WI38 (cell line): Measurements from ENCODE around the gene IDUA.
"Not testable (repeated sequence)": the region's sequence is repeated elsewhere in the genome, so short reads cannot be mapped to it uniquely, and the experiment has no call there.

Experiments used
- H3K4me3 ChIP-seq: 2 replicates; pipeline ENCODE4 v1.5.1; 2011; ENCODE audit warnings: low read depth, mild to moderate bottlenecking, control low read depth, low read length
- TF ChIP-seq, protein P1 (sequence below): IDR thresholded peaks from 2 replicates; pipeline ENCODE4 v1.5.1; 2012; ENCODE audit warnings: low read depth, mild to moderate bottlenecking, control low read depth, low read length

IDUA gene

DNA sequence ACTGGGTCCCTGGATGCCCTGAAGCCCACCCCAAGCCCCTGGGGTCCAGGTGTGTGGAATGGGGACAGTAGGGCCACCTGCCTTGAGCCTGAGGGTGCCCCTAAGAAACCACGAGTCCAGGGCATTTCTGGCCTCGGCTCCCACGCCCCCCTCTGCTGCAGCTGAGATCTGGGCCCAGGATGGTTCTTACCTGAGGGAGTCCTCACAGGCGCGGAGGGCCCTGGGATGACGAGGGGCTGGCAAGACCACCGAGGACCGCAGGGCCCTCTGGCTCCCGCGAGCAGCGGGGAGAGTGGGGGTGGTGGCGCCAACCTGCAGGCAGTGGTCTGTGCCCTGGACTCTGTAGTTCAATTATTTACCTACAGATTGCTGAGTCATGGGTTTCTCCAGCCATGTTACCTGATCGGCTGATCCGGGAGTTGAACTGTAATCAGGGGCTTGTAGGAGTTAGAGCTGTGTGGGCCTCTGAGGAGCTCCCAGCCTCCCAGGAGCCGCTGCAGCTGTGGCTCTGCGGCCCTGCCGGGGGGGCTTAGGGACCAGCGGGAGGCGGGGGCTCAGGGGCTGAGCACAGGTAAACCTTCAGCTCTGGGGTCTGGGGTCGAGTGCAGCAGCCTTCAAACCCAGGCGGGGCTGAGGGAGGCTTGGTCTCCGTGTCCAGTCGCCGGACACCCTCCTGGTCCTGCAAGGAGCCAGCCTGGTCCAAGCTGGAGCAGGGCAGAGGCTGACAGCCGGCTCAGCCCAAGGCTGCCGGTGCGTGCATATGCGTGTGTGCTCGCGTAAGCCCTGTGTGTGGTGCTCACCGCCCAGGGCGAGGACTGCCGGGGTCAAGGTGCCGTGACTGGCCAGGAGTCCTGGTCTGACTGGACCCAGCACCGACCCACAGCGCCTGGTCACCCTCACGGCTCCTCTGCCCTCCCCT, 6.5 kb downstream of the IDUA start, which contains the start of gene SLC26A1:
SLC26A1 (minus strand) TSS at position 294 of the 919 bp plus-strand sequence. CDS start 1,701 bp downstream, outside the sequence.
- H3K4me3 ChIP-seq, result no peak within 1 kb of the TSS
- TF ChIP-seq, protein P1, sequence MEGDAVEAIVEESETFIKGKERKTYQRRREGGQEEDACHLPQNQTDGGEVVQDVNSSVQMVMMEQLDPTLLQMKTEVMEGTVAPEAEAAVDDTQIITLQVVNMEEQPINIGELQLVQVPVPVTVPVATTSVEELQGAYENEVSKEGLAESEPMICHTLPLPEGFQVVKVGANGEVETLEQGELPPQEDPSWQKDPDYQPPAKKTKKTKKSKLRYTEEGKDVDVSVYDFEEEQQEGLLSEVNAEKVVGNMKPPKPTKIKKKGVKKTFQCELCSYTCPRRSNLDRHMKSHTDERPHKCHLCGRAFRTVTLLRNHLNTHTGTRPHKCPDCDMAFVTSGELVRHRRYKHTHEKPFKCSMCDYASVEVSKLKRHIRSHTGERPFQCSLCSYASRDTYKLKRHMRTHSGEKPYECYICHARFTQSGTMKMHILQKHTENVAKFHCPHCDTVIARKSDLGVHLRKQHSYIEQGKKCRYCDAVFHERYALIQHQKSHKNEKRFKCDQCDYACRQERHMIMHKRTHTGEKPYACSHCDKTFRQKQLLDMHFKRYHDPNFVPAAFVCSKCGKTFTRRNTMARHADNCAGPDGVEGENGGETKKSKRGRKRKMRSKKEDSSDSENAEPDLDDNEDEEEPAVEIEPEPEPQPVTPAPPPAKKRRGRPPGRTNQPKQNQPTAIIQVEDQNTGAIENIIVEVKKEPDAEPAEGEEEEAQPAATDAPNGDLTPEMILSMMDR, result no peak

DNA sequence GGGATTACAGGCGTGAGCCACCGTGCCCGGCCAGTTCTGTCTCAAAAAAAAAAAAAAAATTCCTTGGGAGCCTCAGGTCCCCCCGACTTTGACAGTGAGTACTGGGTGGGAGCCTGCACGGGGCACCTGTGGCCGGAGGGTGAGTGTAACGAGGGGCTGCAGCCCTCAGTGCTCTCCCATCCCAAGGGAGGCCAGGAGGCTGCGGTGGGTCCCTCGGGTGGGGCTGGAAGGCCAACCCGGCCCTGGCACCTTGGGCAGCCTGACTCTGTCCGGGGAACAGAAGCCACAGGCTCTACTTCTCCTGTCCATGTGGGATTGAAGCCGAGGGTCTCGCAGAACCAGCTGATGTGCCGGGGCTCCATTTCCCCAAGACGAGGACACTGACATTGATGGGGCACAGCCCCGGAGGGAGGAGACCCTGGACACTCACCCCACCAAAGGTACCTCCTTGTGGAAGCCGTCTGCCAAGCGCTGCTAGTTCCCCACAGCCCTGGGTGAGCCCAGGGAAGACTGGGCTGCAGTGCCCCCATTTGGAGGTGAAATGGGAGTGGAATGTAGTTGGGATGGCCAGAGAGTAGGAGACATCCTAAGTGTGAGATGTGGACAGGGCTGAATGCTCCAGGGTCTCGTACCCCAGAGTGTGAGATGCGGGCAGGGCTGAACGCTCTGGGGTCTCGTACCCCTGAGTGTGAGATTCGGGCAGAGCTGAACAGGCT, 8.6 kb downstream of the IDUA start:
- no peak overlapping the region for H3K4me3 ChIP-seq
- TF ChIP-seq, protein P1, result no peak

DNA sequence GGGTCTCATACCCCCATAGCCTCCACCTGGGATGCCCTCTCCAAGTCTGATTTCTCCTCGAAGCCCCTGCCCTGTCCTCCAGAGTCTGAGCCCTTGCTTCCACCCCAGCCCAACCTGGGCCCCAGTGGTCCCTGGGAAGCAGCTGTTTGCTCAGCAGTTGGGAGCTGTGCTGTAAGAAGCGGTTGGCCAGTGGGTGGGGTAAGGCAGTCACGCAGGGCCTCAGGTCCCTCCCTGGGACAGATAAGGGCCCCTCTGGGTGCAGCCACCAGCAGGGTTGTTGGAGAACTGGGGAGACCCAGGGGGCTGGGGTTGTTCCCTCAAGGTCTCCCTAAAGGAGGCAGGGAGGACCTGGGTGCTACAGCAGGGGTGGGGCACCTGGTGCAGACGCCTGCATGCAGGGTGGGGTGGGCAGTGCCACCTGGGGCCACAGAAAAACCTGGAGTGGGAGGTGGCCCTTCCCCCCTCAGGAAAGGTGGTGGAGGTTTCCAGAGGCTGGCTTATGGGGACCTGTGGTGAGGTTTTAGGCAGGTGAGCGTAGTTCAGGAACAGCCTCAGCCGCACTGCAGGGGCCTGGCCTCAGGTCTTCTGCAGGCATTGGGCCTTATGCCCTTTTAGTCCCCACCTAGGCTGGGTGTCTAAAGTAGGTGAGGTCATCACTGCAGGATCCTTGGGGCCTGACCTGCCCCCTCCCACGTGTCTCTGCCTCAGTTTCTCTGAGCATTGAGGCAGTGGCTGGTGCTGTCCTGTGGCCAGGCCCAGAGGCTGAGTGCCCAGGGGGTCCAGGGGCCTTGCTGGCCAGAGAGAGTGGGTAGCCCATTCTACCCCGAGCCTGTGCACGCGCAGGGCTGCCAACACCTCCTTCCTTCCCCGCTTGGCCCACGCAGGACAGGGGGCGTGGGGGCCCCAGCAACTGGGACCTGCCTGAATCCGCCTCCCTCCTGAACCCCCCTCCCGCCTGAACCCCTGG, 9.5 kb downstream of the IDUA start:
- no peak overlapping the region for H3K4me3 ChIP-seq
- TF ChIP-seq, protein P1, result no peak

DNA sequence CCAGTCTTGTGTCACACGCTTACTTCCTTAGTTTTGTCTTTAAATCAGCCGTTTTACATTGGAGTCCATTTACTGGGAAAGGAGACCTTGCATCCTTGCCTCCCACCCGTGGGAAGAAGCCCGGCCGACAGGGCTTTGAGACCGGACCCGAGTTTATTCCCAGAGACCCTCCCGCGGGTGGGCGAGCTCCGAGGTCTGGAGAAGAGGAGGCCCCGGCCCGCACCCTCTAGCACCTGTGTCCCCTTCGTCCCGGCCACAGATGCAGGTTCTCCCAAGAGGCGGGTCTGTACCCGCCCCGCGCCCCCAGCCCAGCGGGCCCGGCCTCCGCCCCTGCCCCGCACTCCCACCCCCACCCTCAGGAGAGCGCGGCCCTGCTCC, 10.1 kb downstream of the IDUA start:
- H3K4me3 ChIP-seq, result no peak overlapping the region

DNA sequence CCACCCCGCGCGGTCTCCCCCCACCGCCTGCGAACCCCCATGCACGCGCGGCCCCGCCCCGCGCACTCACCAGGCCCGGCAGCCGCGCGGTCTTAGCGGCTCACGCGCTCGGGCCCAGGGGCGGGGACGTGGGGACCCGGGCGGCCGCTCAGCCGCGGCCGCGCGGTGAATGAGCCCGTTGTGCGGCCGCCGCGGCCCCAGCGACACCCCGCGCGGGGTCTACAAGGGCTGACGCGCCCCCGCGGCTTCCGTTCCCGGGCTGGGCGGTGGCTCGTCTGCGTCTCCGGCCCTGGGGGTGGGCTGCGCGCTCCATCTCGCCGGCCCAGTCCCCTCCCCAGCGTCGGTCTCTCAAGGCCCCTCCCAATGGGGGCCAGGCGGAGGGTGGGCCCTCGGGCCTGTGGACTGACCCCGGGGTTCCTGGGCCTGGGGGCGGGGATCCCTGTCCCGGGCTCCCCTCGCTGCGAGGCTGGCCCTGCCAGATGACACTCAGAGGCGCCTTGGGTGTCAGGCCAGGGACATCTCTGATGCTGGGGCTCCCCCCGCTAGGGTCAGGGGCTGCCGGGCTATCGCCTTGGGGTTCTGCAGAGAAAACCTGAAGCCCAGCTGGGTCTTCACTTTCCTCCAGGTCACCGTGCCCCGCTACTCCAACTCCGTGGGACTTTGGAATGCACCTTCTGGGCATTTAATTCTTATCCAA, 10.7 kb downstream of the IDUA start:
- TF ChIP-seq, protein P1, result no peak
- 0 out of 2 replicates have a peak overlapping the region, but pooled peaks have one; percentile 10 for H3K4me3 ChIP-seq

More for the DNA sequence above, 10.1 kb downstream of the IDUA start:
- TF ChIP-seq, protein P1, result no peak

DNA sequence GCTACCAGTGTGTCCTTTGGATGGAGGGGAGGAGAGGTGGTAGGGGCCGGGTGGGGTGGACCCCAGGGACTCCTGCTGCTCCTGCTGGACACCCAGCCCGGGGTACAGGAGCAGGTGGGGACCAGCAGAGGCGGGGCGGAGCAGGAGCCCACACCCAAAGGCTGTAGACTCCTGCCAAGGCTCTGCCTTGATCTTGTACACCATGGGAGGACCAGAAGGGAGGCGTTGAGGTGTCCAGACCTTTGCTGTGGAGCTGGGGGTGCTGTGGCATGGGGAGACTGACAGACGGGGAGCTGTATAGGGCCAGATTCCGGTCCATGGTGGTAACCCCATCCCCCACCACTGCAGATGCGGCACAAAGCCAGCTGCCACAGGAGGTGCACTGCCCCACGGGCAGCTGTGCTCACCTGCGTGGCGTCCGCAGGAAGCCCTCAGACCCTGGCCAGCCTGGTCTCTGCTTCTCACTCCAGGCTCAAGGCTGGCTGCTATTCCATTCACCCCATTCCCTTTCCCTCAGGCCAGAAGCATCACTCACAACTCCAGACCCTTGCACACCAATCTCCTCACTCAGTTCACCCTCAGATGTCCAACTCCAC, 11.3 kb downstream of the IDUA start:
- TF ChIP-seq, protein P1, result no peak
- H3K4me3 ChIP-seq, result no peak overlapping the region

DNA sequence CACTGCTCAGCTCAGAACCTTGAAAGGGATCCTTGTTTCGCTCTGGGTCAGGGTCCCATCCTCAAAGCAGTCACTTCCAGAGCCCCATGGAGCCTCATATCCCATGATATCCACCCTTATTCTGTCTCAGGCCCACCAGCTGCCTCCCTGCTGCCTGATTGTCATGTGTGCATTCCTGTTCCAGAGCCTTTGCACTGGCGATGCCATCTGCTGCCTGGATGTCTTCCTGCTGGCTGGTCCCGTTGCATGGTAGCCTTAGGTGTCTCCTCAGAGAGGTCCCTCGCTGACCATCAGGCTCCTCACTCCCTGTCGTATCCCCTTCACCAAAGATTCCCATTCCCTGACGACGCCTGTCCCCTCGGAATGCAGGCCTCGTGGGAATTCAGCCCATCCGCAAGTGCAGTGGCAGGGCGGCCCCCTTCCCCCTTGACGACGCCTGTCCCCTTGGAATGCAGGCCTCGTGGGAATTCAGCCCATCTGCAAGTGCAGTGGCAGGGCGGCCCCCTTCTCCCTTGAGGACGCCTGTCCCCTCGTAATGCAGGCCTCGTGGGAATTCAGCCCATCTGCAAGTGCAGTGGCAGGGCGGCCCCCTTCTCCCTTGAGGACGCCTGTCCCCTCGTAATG, 12.5 kb downstream of the IDUA start:
- not testable (repeated sequence) for H3K4me3 ChIP-seq
